ENCODE data around the gene TRMT112.

TRMT112 gene

DNA sequence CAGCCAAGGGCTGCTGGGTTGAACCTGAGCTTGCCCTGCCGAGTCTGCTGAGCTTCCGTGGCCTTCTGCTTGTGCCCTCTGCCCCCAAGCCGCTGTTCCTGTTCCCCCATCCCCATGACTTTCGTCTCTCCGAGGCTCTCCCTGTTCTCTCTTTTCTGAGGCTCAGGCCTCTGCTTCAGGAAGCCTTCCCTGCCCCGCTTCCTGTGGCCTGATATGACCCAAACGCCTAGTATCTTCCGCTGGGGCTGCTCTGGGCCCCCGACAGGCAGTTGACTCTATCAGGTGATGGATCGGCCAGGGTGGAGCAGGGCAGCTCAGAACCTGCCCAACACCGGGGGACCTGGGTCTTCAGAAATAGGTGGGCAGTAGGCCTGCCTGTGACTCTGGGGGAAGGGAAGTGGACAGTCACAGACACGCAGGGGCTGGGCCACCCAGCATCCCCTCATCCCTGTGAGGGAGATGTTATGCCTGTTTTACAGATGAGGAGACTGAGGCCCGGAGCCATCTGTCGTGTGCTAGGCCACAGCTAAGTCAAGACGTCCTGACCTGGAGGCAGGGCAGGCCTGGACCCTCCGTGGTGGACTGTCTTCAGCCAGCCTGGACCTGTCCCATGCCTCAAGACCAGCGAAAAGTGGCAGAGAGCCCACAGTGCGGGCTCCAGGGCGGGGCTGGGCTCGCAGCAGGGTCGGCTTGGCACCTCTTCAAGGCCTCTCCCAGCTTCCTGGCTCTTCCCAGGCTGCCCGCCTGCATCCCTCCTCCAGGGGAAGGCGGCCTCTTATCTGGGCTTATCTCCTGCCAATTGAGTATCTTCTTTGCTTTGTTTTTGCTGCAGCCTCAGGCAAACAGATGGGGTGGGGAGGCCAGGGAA is 49.1 kb downstream of the TRMT112 start:
- DNase-seq: no peak

DNA sequence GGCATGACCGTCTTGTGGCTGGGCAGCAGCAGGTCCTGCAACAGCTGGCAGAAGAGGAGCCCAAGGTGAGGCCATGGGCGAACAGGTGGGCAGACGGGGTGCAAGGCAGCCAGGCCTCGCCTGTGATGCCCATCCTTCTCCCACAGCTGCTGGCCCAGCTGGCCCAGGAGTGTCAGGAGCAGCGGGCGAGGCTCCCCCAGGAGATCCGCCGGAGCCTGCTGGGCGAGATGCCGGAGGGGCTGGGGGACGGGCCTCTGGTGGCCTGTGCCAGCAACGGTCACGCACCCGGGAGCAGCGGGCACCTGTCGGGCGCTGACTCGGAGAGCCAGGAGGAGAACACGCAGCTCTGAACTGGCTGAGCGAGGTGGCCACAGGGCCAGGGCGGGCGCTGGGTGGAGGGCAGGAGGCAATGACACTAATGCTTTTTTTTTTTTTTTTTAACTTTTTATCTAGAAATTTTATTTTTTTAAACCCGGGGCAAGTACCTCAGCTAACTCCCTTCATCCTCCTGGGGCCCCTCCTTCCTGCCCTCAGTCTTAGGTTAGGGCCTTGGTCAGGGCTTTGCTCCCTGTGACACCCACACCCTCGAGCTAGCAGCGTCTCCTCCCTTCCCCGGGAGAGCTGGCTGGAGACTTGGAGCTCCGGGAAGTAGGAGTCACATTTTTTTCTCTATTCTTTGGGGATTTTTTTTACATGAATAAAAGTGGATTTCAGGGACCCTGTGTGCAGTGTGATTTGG is 50.0 kb downstream of the TRMT112 start:
- DNase-seq: no peak
